HepG2 (cell line): ENCODE results near the gene PANK2. TPM values are rescaled to one million over a fixed set of nuclear protein-coding genes. Genes with fewer than 3 reads are reported as not detected.

Experiments used
- ELF4 ChIP-seq: sonication (generic); formaldehyde crosslinking; IDR thresholded peaks from 2 replicates; pipeline ENCODE4 v1.5.0; 2020; ENCODE audit warnings: missing genetic modification reagents, mild to moderate bottlenecking, moderate library complexity, borderline replicate concordance
- JUND ChIP-seq: sonication (generic); formaldehyde crosslinking; IDR thresholded peaks from 2 replicates; pipeline ENCODE4 v1.8.0; 2022; ENCODE audit warnings: mild to moderate bottlenecking, missing genetic modification reagents
- MLX ChIP-seq: IDR thresholded peaks from 2 replicates; pipeline ENCODE4 v1.6.1; 2016
- MLXIP ChIP-seq: sonication (generic); formaldehyde crosslinking; IDR thresholded peaks from 2 replicates; pipeline ENCODE4 v1.9.0; 2021; ENCODE audit warnings: missing genetic modification reagents, borderline replicate concordance
- NCOA5 ChIP-seq: sonication (generic); formaldehyde crosslinking; IDR thresholded peaks from 2 replicates; pipeline ENCODE4 v1.4.0; 2020; ENCODE audit warnings: missing genetic modification reagents
- POLR2AphosphoS5 ChIP-seq: IDR thresholded peaks from 2 replicates; pipeline ENCODE4 v1.6.1; 2012; ENCODE audit warnings: low read depth, low read length
- RFXAP ChIP-seq: sonication (generic); formaldehyde crosslinking; IDR thresholded peaks from 2 replicates; pipeline ENCODE4 v1.4.0; 2020; ENCODE audit warnings: missing genetic modification reagents, borderline replicate concordance
- RXRB ChIP-seq: IDR thresholded peaks from 2 replicates; pipeline ENCODE4 v1.6.1; 2016; ENCODE audit warnings: borderline replicate concordance, missing genetic modification reagents, missing compliant biosample characterization
- SCMH1 ChIP-seq: sonication (generic); formaldehyde crosslinking; IDR thresholded peaks from 2 replicates; pipeline ENCODE4 v1.9.0; 2021; ENCODE audit warnings: missing genetic modification reagents, mild to moderate bottlenecking, borderline replicate concordance
- SETDB1 ChIP-seq: sonication (generic); formaldehyde crosslinking; IDR thresholded peaks from 2 replicates; pipeline ENCODE4 v1.5.1; 2020; ENCODE audit warnings: missing genetic modification reagents, mild to moderate bottlenecking, borderline replicate concordance
- SP1 ChIP-seq, 2 experiments: fragments of 450-650 bp in 1 of 2; sonication (generic) in 1 of 2; formaldehyde crosslinking in 1 of 2; IDR thresholded peaks; 2 replicates each; pipeline versions ENCODE4 v1.4.0 to v1.6.1; 2016 to 2020; ENCODE audit warnings: missing genetic modification reagents in 1 of 2
- ZBTB20 ChIP-seq: sonication (generic); formaldehyde crosslinking; IDR thresholded peaks from 2 replicates; pipeline ENCODE4 v1.8.1; 2023; ENCODE audit warnings: missing genetic modification reagents, low read depth, mild to moderate bottlenecking, borderline replicate concordance
- ZNF274 ChIP-seq: sonication (generic); formaldehyde crosslinking; IDR thresholded peaks from 2 replicates; pipeline ENCODE4 v1.5.1; 2020; ENCODE audit warnings: mild to moderate bottlenecking, missing genetic modification reagents
- ZNF703 ChIP-seq: sonication (generic); formaldehyde crosslinking; IDR thresholded peaks from 2 replicates; pipeline ENCODE4 v1.5.1; 2020; ENCODE audit warnings: missing genetic modification reagents, mild to moderate bottlenecking, moderate library complexity, borderline replicate concordance
- ZNF720 ChIP-seq: sonication (generic); formaldehyde crosslinking; IDR thresholded peaks from 2 replicates; pipeline ENCODE4 v1.4.0; 2020; ENCODE audit warnings: missing genetic modification reagents
- ZNF788 ChIP-seq: sonication (generic); formaldehyde crosslinking; IDR thresholded peaks from 2 replicates; pipeline ENCODE4 v1.5.0; 2020; ENCODE audit warnings: mild to moderate bottlenecking, missing genetic modification reagents, borderline replicate concordance
- ZSCAN9 ChIP-seq: IDR thresholded peaks from 2 replicates; pipeline ENCODE4 v1.6.1; 2016; ENCODE audit warnings: borderline replicate concordance
- polyA plus RNA-seq, 8 experiments: library from polyadenylated mRNA; depleted of rRNA in 3 of 8; stranded (reverse) in 7 of 8; unstranded in 1 of 8; fragments of >200 nt; fragmentation: Illumina TruSeq in 4 of 8; extraction: Trizol in 4 of 8; gene quantifications; 2 replicates each; pipeline versions ENCODE4 v1.2.1 to v1.2.3, GENCODE V29; 2011 to 2016; ENCODE audit warnings: low read depth in 4 of 8, missing spikeins in 1 of 8, mixed read lengths in 1 of 8; ENCODE audit not compliant: insufficient read depth in 1 of 8
- total RNA-seq, 5 experiments: library from RNA; depleted of rRNA; stranded (reverse); fragments of >200 nt; fragmentation: Illumina TruSeq; extraction: Trizol; gene quantifications; 2 replicates each; pipeline ENCODE4 v1.2.3, GENCODE V29; 2016; ENCODE audit warnings: low read depth in 1 of 5
- TF ChIP-seq, protein P1 (sequence below): IDR thresholded peaks from 2 replicates; pipeline ENCODE4 v1.6.1; 2012; ENCODE audit warnings: low read depth, low read length, improper control_type of control experiment
- TF ChIP-seq, protein P2 (sequence below): sonication (generic); formaldehyde crosslinking; IDR thresholded peaks from 2 replicates; pipeline ENCODE4 v1.4.0; 2020; ENCODE audit warnings: mild to moderate bottlenecking, missing genetic modification reagents, borderline replicate concordance

PANK2 gene
- total and polyA plus RNA-seq, 2 of the 13 experiments (the other 11 are each of a cell fraction or from before 2014, with no cell fraction given) = 39.2 to 123 TPM

- TF ChIP-seq MLX (CRISPR knock-in tag) (no peak), ZSCAN9 (no peak), POLR2AphosphoS5 (peak; percentile 11; the same call in 1 of the 2 replicates), RXRB (CRISPR knock-in tag) (no peak), RFXAP (CRISPR knock-in tag) (no peak), SP1 (IDR thresholded peaks at IDR 0.05) (no peak), SP1 (CRISPR knock-in tag; IDR thresholded peaks at IDR 0.05) (no peak), MLXIP (CRISPR knock-in tag) (no peak), ZNF703 (CRISPR knock-in tag) (no peak), SETDB1 (CRISPR knock-in tag) (no peak), ZNF274 (CRISPR knock-in tag) (no peak), ZNF788 (CRISPR knock-in tag) (no peak), ZBTB20 (no peak), NCOA5 (CRISPR knock-in tag) (no peak), ELF4 (CRISPR knock-in tag) (no peak), ZNF720 (no peak), SCMH1 (no peak), JUND (CRISPR knock-in tag) (no peak)
- TF ChIP-seq, protein P1, sequence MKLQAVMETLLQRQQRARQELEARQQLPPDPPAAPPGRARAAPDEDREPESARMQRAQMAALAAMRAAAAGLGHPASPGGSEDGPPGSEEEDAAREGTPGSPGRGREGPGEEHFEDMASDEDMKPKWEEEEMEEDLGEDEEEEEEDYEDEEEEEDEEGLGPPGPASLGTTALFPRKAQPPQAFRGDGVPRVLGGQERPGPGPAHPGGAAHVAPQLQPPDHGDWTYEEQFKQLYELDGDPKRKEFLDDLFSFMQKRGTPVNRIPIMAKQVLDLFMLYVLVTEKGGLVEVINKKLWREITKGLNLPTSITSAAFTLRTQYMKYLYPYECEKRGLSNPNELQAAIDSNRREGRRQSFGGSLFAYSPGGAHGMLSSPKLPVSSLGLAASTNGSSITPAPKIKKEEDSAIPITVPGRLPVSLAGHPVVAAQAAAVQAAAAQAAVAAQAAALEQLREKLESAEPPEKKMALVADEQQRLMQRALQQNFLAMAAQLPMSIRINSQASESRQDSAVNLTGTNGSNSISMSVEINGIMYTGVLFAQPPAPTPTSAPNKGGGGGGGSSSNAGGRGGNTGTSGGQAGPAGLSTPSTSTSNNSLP = no peak
- TF ChIP-seq, protein P2, sequence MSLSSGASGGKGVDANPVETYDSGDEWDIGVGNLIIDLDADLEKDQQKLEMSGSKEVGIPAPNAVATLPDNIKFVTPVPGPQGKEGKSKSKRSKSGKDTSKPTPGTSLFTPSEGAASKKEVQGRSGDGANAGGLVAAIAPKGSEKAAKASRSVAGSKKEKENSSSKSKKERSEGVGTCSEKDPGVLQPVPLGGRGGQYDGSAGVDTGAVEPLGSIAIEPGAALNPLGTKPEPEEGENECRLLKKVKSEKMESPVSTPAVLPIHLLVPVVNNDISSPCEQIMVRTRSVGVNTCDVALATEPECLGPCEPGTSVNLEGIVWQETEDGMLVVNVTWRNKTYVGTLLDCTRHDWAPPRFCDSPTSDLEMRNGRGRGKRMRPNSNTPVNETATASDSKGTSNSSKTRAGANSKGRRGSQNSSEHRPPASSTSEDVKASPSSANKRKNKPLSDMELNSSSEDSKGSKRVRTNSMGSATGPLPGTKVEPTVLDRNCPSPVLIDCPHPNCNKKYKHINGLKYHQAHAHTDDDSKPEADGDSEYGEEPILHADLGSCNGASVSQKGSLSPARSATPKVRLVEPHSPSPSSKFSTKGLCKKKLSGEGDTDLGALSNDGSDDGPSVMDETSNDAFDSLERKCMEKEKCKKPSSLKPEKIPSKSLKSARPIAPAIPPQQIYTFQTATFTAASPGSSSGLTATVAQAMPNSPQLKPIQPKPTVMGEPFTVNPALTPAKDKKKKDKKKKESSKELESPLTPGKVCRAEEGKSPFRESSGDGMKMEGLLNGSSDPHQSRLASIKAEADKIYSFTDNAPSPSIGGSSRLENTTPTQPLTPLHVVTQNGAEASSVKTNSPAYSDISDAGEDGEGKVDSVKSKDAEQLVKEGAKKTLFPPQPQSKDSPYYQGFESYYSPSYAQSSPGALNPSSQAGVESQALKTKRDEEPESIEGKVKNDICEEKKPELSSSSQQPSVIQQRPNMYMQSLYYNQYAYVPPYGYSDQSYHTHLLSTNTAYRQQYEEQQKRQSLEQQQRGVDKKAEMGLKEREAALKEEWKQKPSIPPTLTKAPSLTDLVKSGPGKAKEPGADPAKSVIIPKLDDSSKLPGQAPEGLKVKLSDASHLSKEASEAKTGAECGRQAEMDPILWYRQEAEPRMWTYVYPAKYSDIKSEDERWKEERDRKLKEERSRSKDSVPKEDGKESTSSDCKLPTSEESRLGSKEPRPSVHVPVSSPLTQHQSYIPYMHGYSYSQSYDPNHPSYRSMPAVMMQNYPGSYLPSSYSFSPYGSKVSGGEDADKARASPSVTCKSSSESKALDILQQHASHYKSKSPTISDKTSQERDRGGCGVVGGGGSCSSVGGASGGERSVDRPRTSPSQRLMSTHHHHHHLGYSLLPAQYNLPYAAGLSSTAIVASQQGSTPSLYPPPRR (CRISPR knock-in tag) = 0 out of 2 replicates have a peak, but pooled peaks have one; percentile 19
These were observed 19.1 kb upstream of the PANK2 start (continued) for GRCh38 chr20:3869839-3870634.
